ENCODE results near the gene CSTF2.
"Not testable (repeated sequence)": the region's sequence is repeated elsewhere in the genome, so short reads cannot be mapped to it uniquely, and the experiment has no call there.

Gene CSTF2

GRCh38 chrX:100819837-100820666 is at the start of gene CSTF2:
TSS of gene CSTF2 (plus strand) at chrX:100820391. CDS start at chrX:100820417, 26 bp downstream.
- peak; percentile 83 to 93 (median 90) for DNase-seq

GRCh38 chrX:100796371-100796770 is 23.8 kb upstream of the CSTF2 start:
- DNase-seq: not testable (repeated sequence)

- no peak for DNase-seq
Measured at GRCh38 chrX:100797359-100797758, 22.8 kb upstream of the CSTF2 start.

- no peak for DNase-seq
Measured at GRCh38 chrX:100798484-100799214, 21.5 kb upstream of the CSTF2 start.

GRCh38 chrX:100802843-100803242 is 17.3 kb upstream of the CSTF2 start:
- DNase-seq: no peak

- no peak for DNase-seq
Measured at GRCh38 chrX:100804780-100805179, 15.4 kb upstream of the CSTF2 start.

GRCh38 chrX:100808265-100808664 is 11.9 kb upstream of the CSTF2 start:
- not testable (repeated sequence) for DNase-seq

GRCh38 chrX:100812216-100813158 is 7.7 kb upstream of the CSTF2 start:
- DNase-seq: no peak

GRCh38 chrX:100817340-100817739 is 2.9 kb upstream of the CSTF2 start:
- no peak for DNase-seq

- DNase-seq: no peak
Measured at GRCh38 chrX:100819534-100819836, 706 bp upstream of the CSTF2 start.

- no peak for DNase-seq
Measured at GRCh38 chrX:100829730-100830129, 9.5 kb downstream of the CSTF2 start.

GRCh38 chrX:100830143-100830542 is 10.0 kb downstream of the CSTF2 start:
- DNase-seq: no peak

GRCh38 chrX:100830547-100830946 is 10.4 kb downstream of the CSTF2 start:
- no peak for DNase-seq

GRCh38 chrX:100831219-100831946 is 11.2 kb downstream of the CSTF2 start:
- no peak for DNase-seq

GRCh38 chrX:100850317-100850716 is 30.1 kb downstream of the CSTF2 start:
- no peak for DNase-seq

GRCh38 chrX:100852810-100853209 is 32.6 kb downstream of the CSTF2 start:
- DNase-seq: no peak

- no peak for DNase-seq
Measured at GRCh38 chrX:100863326-100863864, 43.2 kb downstream of the CSTF2 start.

GRCh38 chrX:100864657-100865391 is 44.6 kb downstream of the CSTF2 start:
- DNase-seq: no peak

GRCh38 chrX:100868273-100868672 is 48.1 kb downstream of the CSTF2 start:
- no peak for DNase-seq

GRCh38 chrX:100870527-100870926 is 50.3 kb downstream of the CSTF2 start:
- DNase-seq: no peak
